ENCODE measurements around the gene TTF1. TPM values are rescaled to one million over a fixed set of nuclear protein-coding genes. Genes with fewer than 3 reads are reported as not detected.

TTF1 gene
- total and polyA plus RNA-seq, 2 of the 13 experiments (the other 11 are each of a cell fraction or from before 2014, with no cell fraction given) = 3.4 to 9.8 TPM

GRCh38 chr9:132409828-132410528 lies 3.3 kb upstream of the TTF1 start, which contains the start of gene CFAP77 (continued):
- TF ChIP-seq E2F5 (CRISPR knock-in tag; conservative IDR thresholded peaks at IDR 0.05) (no peak), ZNF33B (CRISPR knock-in tag; IDR thresholded peaks at IDR 0.05) (no peak), TEAD3 (CRISPR knock-in tag; optimal IDR thresholded peaks at IDR 0.05; ENCODE audit: borderline replicate concordance) (no peak), MYC (CRISPR knock-in tag; IDR thresholded peaks at IDR 0.05; ENCODE audit: borderline replicate concordance) (no peak), RFX3 (CRISPR knock-in tag; IDR thresholded peaks at IDR 0.05) (peak; percentile 88), ATF2 (CRISPR knock-in tag; IDR thresholded peaks at IDR 0.05) (no peak), ZNF574 (CRISPR knock-in tag; IDR thresholded peaks at IDR 0.05) (no peak), CERS6 (CRISPR knock-in tag; IDR thresholded peaks at IDR 0.05) (no peak), RFX1 (IDR thresholded peaks at IDR 0.05) (peak; percentile 89), ZNF784 (CRISPR knock-in tag; IDR thresholded peaks at IDR 0.05; ENCODE audit: borderline replicate concordance) (no peak), SAP130 (CRISPR knock-in tag; IDR thresholded peaks at IDR 0.05; ENCODE audit: low read depth) (peak; percentile 35; the same call in 1 of the 2 replicates), ZNF512 (CRISPR knock-in tag; IDR thresholded peaks at IDR 0.05) (no peak), ZNF431 (CRISPR knock-in tag; IDR thresholded peaks at IDR 0.05; ENCODE audit: borderline replicate concordance, low read depth) (no peak), ZNF556 (CRISPR knock-in tag; IDR thresholded peaks at IDR 0.05; ENCODE audit: borderline replicate concordance) (no peak), TERF1 (CRISPR knock-in tag; IDR thresholded peaks at IDR 0.05) (no peak), ZNF746 (CRISPR knock-in tag; IDR thresholded peaks at IDR 0.05) (no peak), SRF (IDR thresholded peaks at IDR 0.05; ENCODE audit: low read depth, low read length) (no peak)

Measured in HepG2 (cell line).